Brain microvascular endothelial cell (primary cell): Measurements from ENCODE around the gene PDE4A.
A peak's percentile ranks its signal among the peaks of the same experiment; 100 is the strongest.
"Not testable (repeated sequence)": the region's sequence is repeated elsewhere in the genome, so short reads cannot be mapped to it uniquely, and the experiment has no call there.

Experiments used
- DNase-seq: peaks from one replicate; pipeline ENCODE4 v3.0.0-alpha.2; 2020
- H3K27ac ChIP-seq: fragments of 250-450 bp; sonication (Bioruptor Pico); 2 replicates; pipeline ENCODE4 v1.5.1; 2020; ENCODE audit warnings: mild to moderate bottlenecking, moderate library complexity
- H3K27me3 ChIP-seq: fragments of 250-450 bp; sonication (Bioruptor Pico); replicated peaks from 2 replicates; pipeline ENCODE4 v1.5.1; 2020; ENCODE audit warnings: mild to moderate bottlenecking
- H3K36me3 ChIP-seq: fragments of 250-450 bp; sonication (Bioruptor Pico); replicated peaks from 2 replicates; pipeline ENCODE4 v1.5.1; 2020; ENCODE audit warnings: mild to moderate bottlenecking
- H3K4me3 ChIP-seq: 2 replicates; pipeline ENCODE4 v1.5.1; 2011; ENCODE audit warnings: low read depth, mild to moderate bottlenecking, control low read depth, low read length, moderate library complexity
- CTCF ChIP-seq: IDR thresholded peaks from 2 replicates; pipeline ENCODE4 v1.5.1; 2011; ENCODE audit warnings: low read depth, mild to moderate bottlenecking, moderate library complexity, low read length, control low read depth, inconsistent platforms; ENCODE audit errors: missing control alignments
- in situ Hi-C: cut with HindIII; loops from 2 replicates; pipeline ENCODE4 v1.10.0; 2017; ENCODE audit warnings: low sequenced_read_pairs, low pct_ligation_motif_present

Gene PDE4A

GRCh38 chr19:10380313-10381102, 39.8 kb upstream of the PDE4A start, which contains the start of gene TYK2:
TSS of gene TYK2 (minus strand) at chr19:10380572. CDS start at chr19:10378406, 2,166 bp downstream.
- H3K4me3 ChIP-seq, result peak within 1 kb of the TSS; percentile 94

GRCh38 chr19:10383223-10383499, 37.2 kb upstream of the PDE4A start:
- H3K27ac ChIP-seq, H3K36me3 ChIP-seq, H3K27me3 ChIP-seq, DNase-seq, in situ Hi-C loops, H3K4me3 ChIP-seq: not testable (repeated sequence)

More at GRCh38 chr19:10380313-10381102, 39.8 kb upstream of the PDE4A start, which contains the start of gene TYK2:
- Histone ChIP-seq H3K27ac (peak within 1 kb of the TSS; percentile 62), H3K27me3 (no peaks in the 10 kb centered on the region), H3K36me3 (peaks cover 10% of the 10 kb centered on the region)
- in situ Hi-C loops, result no loop called here
- peak; percentile 97 for DNase-seq
- no peak for TF ChIP-seq CTCF

- TF ChIP-seq CTCF, result peak; percentile 14
- in situ Hi-C loops, result no loop called here
- no peaks in the 10 kb centered on the region for H3K27me3 ChIP-seq
- no peak overlapping the region for H3K27ac ChIP-seq
- no peak for DNase-seq
- H3K4me3 ChIP-seq, result no peak overlapping the region
- H3K36me3 ChIP-seq, result peaks cover 4% of the 10 kb centered on the region
Measured at GRCh38 chr19:10384580-10384979, 35.8 kb upstream of the PDE4A start.

- peak; percentile 79 for DNase-seq
- Histone ChIP-seq H3K4me3 (no peak overlapping the region), H3K27ac (no peak overlapping the region), H3K36me3 (peaks cover 48% of the 10 kb centered on the region), H3K27me3 (no peaks in the 10 kb centered on the region)
- peak; percentile 95 for TF ChIP-seq CTCF
- in situ Hi-C loops, result no loop called here
Measured at GRCh38 chr19:10388957-10389356, 31.4 kb upstream of the PDE4A start.

- Histone ChIP-seq H3K27ac (no peak overlapping the region), H3K36me3 (peaks cover 55% of the 10 kb centered on the region), H3K4me3 (no peak overlapping the region), H3K27me3 (no peaks in the 10 kb centered on the region)
- in situ Hi-C loops, result no loop called here
- no peak for DNase-seq
- TF ChIP-seq CTCF, result peak; percentile 54
Measured at GRCh38 chr19:10389863-10390262, 30.5 kb upstream of the PDE4A start.

- H3K27ac ChIP-seq, result no peak overlapping the region
- in situ Hi-C loops, result no loop called here
Measured at GRCh38 chr19:10390652-10391286, 29.6 kb upstream of the PDE4A start.

More at GRCh38 chr19:10390652-10391286, 29.6 kb upstream of the PDE4A start:
- Histone ChIP-seq H3K36me3 (peaks cover 61% of the 10 kb centered on the region), H3K27me3 (no peaks in the 10 kb centered on the region), H3K4me3 (no peak overlapping the region)
- peak; percentile 62 for DNase-seq
- TF ChIP-seq CTCF, result peak; percentile 97
